ENCODE results near the gene ATP1A1.

Gene ATP1A1

GRCh38 chr1:116387551-116387950 is 14.5 kb downstream of the ATP1A1 start:
- Histone ChIP-seq H3K4me2 (ENCODE audit: low read length) (no peak overlapping the region), H3F3A (ENCODE audit: insufficient read depth, low read length) (no peaks in the 10 kb centered on the region), H3K4me1 (ENCODE audit: insufficient read depth, low read length, severe bottlenecking) (no peaks in the 10 kb centered on the region), H3K9ac (ENCODE audit: low read length) (no peak overlapping the region), H3K36me3 (ENCODE audit: insufficient read depth, low read length) (peaks cover 85% of the 10 kb centered on the region), H3K4me3 (ENCODE audit: low read depth, low read length, poor library complexity, severe bottlenecking) (no peak overlapping the region), H3K79me2 (ENCODE audit: insufficient read depth, low read length) (no peaks in the 10 kb centered on the region), H2AFZ (ENCODE audit: low read length) (no peak overlapping the region), H3K27me3 (ENCODE audit: insufficient read depth, low read length) (no peaks in the 10 kb centered on the region), H4K20me1 (ENCODE audit: insufficient read depth, low read length) (no peaks in the 10 kb centered on the region), H3K9me2 (ENCODE audit: low read depth, low read length) (no peaks in the 10 kb centered on the region), H3K27ac (ENCODE audit: low read depth, low read length, poor library complexity, severe bottlenecking) (no peak overlapping the region), H3K9me3 (ENCODE audit: low read length) (no peaks in the 10 kb centered on the region)
- TF ChIP-seq EZH2 (IDR thresholded peaks at IDR 0.05; ENCODE audit: borderline replicate concordance, low read length) (no peak), CTCF (IDR thresholded peaks at IDR 0.05; ENCODE audit: low read length) (no peak)

GRCh38 chr1:116388122-116388521 is 15.1 kb downstream of the ATP1A1 start:
- H2AFZ ChIP-seq (ENCODE audit: low read length), result no peak overlapping the region
- H3K79me2 ChIP-seq (ENCODE audit: insufficient read depth, low read length), result no peaks in the 10 kb centered on the region
- H3K9me2 ChIP-seq (ENCODE audit: low read depth, low read length), result no peaks in the 10 kb centered on the region
- no peaks in the 10 kb centered on the region for H4K20me1 ChIP-seq (ENCODE audit: insufficient read depth, low read length)
- H3K27me3 ChIP-seq (ENCODE audit: insufficient read depth, low read length), result no peaks in the 10 kb centered on the region
- H3K9ac ChIP-seq (ENCODE audit: low read length), result no peak overlapping the region
- H3K9me3 ChIP-seq (ENCODE audit: low read length), result no peaks in the 10 kb centered on the region
- H3F3A ChIP-seq (ENCODE audit: insufficient read depth, low read length), result no peaks in the 10 kb centered on the region
- H3K27ac ChIP-seq (ENCODE audit: low read depth, low read length, poor library complexity, severe bottlenecking), result no peak overlapping the region
- no peak overlapping the region for H3K4me3 ChIP-seq (ENCODE audit: low read depth, low read length, poor library complexity, severe bottlenecking)
- no peaks in the 10 kb centered on the region for H3K4me1 ChIP-seq (ENCODE audit: insufficient read depth, low read length, severe bottlenecking)
- no peak for TF ChIP-seq CTCF (IDR thresholded peaks at IDR 0.05; ENCODE audit: low read length)
- no peak for TF ChIP-seq EZH2 (IDR thresholded peaks at IDR 0.05; ENCODE audit: borderline replicate concordance, low read length)
- no peak overlapping the region for H3K4me2 ChIP-seq (ENCODE audit: low read length)
- peaks cover 91% of the 10 kb centered on the region for H3K36me3 ChIP-seq (ENCODE audit: insufficient read depth, low read length)

- Histone ChIP-seq H3K9me3 (ENCODE audit: low read length) (no peaks in the 10 kb centered on the region), H4K20me1 (ENCODE audit: insufficient read depth, low read length) (no peaks in the 10 kb centered on the region), H3K4me2 (ENCODE audit: low read length) (no peak overlapping the region), H3K79me2 (ENCODE audit: insufficient read depth, low read length) (no peaks in the 10 kb centered on the region), H3K9me2 (ENCODE audit: low read depth, low read length) (no peaks in the 10 kb centered on the region), H3K9ac (ENCODE audit: low read length) (no peak overlapping the region), H3K27me3 (ENCODE audit: insufficient read depth, low read length) (no peaks in the 10 kb centered on the region), H3K36me3 (ENCODE audit: insufficient read depth, low read length) (peaks cover 96% of the 10 kb centered on the region), H3K4me3 (ENCODE audit: low read depth, low read length, poor library complexity, severe bottlenecking) (no peak overlapping the region), H3K4me1 (ENCODE audit: insufficient read depth, low read length, severe bottlenecking) (no peaks in the 10 kb centered on the region), H3F3A (ENCODE audit: insufficient read depth, low read length) (no peaks in the 10 kb centered on the region), H3K27ac (ENCODE audit: low read depth, low read length, poor library complexity, severe bottlenecking) (no peak overlapping the region), H2AFZ (ENCODE audit: low read length) (no peak overlapping the region)
- TF ChIP-seq EZH2 (IDR thresholded peaks at IDR 0.05; ENCODE audit: borderline replicate concordance, low read length) (no peak), CTCF (IDR thresholded peaks at IDR 0.05; ENCODE audit: low read length) (no peak)
These were observed 16.0 kb downstream of the ATP1A1 start for GRCh38 chr1:116389013-116389412.
